Mucosa of rectum (tissue), 2 donors: ENCODE data around the gene UCHL3.

Experiments
- H3K27ac ChIP-seq, 2 donors: one replicate each; pipeline ENCODE4 v1.7.0; 2013; ENCODE audit warnings: inconsistent platforms in 2 of 2, low read depth in 2 of 2, low read length in 2 of 2
- H3K27me3 ChIP-seq, 2 donors: one replicate each; pipeline ENCODE4 v1.7.0; 2013; ENCODE audit warnings: low read length in 2 of 2; ENCODE audit not compliant: control insufficient read depth in 2 of 2, insufficient read depth in 2 of 2
- H3K36me3 ChIP-seq, 2 donors: one replicate each; pipeline ENCODE4 v1.7.0; 2013; ENCODE audit warnings: low read length in 2 of 2; ENCODE audit not compliant: control insufficient read depth in 2 of 2, insufficient read depth in 2 of 2
- H3K4me1 ChIP-seq, 2 donors: one replicate each; pipeline ENCODE4 v1.7.0; 2013; ENCODE audit warnings: low read length in 2 of 2, mild to moderate bottlenecking in 1 of 2; ENCODE audit not compliant: control insufficient read depth in 2 of 2, insufficient read depth in 2 of 2
- H3K4me3 ChIP-seq, 2 donors: one replicate each; pipeline ENCODE4 v1.7.0; 2013; ENCODE audit warnings: low read length in 2 of 2
- H3K9ac ChIP-seq, 2 donors: one replicate each; pipeline ENCODE4 v1.7.0; 2013; ENCODE audit warnings: low read length in 2 of 2, low read depth in 1 of 2, mild to moderate bottlenecking in 1 of 2
- H3K9me3 ChIP-seq, 2 donors: one replicate each; pipeline ENCODE4 v1.7.0; 2013; ENCODE audit warnings: low read length in 2 of 2; ENCODE audit not compliant: control insufficient read depth in 2 of 2
- donor health status: healthy.
- donor health status: Normal muscosa, but diverticular disease.

UCHL3 gene

DNA sequence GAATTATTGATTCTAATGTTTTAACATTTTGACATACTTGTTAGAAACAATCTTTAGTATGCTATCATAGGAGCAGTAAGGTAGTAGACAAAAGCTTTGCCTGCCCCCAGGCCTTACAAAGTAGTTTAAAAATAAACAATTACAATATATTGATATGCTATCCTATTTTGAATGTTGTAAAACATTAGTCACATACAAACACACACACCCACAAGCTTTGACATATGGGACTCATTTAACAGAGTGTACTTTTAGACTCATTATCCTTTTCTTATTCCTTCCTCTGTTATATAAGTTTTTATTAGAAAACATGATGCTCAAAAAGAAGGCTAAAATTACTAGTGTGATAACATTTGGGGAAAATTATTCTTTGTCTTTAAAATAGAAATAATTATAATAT lies 33.5 kb downstream of the UCHL3 start:
- peaks cover 5 to 6% of the 10 kb centered on the region in 2 donors for H3K36me3 ChIP-seq
- peaks cover 0 to 5% of the 10 kb centered on the region in 2 donors for H3K9me3 ChIP-seq
- H3K27me3 ChIP-seq = no peaks in the 10 kb centered on the region
- H3K4me3 ChIP-seq = no peak overlapping the region
- no peak overlapping the region for H3K27ac ChIP-seq
- no peak overlapping the region for H3K9ac ChIP-seq
- no peaks in the 10 kb centered on the region for H3K4me1 ChIP-seq

DNA sequence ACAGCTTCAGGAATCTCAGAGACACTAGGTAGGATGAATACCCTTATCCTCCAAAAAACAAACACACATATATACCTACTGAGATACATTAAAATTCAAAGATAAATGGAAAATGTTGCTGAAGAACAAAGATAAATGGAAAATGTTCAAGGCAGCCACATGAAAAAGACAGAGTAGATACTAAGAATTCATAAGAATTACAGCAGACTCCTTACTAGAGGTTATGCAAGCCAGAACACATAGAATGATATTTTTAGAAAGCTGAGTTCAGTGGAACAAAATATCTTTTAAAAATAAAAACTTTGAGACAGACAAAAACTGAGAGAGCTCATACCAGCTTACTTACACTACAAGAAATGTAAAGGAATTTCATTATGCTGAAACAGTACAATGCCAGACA lies 35.6 kb downstream of the UCHL3 start:
- Histone ChIP-seq H3K27ac (no peak overlapping the region), H3K9me3 (peaks cover 0 to 5% of the 10 kb centered on the region in 2 donors), H3K9ac (no peak overlapping the region), H3K36me3 (peaks cover 10% of the 10 kb centered on the region in 2 donors), H3K4me3 (no peak overlapping the region), H3K27me3 (no peaks in the 10 kb centered on the region), H3K4me1 (no peaks in the 10 kb centered on the region)

DNA sequence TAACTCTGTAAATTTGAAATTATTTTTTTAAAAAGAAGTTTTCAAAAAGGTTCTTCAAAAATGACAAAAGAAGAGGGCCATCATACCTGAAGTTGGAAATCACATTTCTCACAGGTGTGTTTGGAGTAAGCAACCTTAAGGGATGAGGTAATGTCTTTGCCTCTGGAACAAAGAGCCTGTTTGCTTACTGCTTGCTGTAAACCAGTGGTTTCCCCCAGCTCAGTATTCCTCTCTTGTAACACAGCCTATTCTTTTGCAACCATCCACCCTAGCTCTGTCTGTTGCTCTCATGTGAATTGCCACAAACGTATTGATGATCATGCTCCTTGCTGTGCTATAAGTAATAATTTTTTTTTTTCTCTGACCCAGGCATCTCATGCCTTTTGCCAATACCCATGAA lies 38.1 kb downstream of the UCHL3 start:
- no peak overlapping the region for H3K9ac ChIP-seq
- H3K27ac ChIP-seq = no peak overlapping the region
- H3K4me1 ChIP-seq = no peaks in the 10 kb centered on the region
- peaks cover 0 to 5% of the 10 kb centered on the region in 2 donors for H3K9me3 ChIP-seq
- no peak overlapping the region for H3K4me3 ChIP-seq
- H3K27me3 ChIP-seq = no peaks in the 10 kb centered on the region
- H3K36me3 ChIP-seq = peaks cover 9 to 11% of the 10 kb centered on the region in 2 donors

DNA sequence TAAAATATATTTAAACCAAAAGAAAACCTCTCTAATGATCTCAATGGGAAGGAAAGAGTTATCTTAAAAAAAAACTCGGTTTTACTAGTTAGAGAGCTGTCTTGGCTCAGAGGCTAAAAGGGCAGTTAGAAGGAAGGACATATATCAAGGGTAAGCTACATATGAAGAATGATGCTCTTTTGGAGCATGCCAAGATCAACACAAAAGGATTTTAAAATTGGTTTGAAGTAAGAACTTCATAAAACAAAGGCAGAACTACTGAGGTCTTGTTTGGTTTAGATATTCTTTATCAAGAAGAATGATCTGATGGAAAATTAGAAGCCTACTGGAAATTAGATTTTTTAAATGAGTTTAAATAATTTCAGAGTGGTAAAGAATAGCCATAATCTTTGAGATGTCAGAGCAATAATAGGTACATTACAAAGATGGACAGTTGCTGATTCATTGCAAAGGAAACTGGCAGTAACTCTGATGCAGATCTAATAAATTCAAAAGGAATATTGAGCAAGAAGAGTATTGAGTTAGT lies 47.1 kb downstream of the UCHL3 start:
- no peak overlapping the region for H3K4me3 ChIP-seq
- peaks cover 6 to 16% of the 10 kb centered on the region in 2 donors for H3K36me3 ChIP-seq
- no peaks in the 10 kb centered on the region for H3K4me1 ChIP-seq
- no peaks in the 10 kb centered on the region for H3K9me3 ChIP-seq
- no peaks in the 10 kb centered on the region for H3K27me3 ChIP-seq
- no peak overlapping the region for H3K9ac ChIP-seq
- no peak overlapping the region for H3K27ac ChIP-seq

DNA sequence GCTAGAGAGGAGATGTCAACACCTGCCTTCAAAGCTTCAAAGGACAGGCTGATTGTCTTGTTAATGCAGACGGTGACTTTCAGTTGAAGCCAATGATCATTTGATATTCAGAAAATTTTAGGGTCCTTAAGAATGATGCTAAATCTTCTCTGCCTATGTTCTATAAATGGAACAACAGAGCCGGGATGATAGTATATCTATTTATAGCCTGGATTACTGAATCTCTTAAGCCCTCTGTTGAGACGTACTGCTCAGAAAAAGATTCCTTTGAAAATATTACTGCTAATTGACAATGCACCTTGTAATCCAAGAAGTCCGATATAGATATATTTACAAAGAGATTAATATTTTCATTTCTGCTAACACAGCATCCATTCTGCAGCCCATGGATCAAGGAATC lies 50.8 kb downstream of the UCHL3 start:
- Histone ChIP-seq H3K27ac (no peak overlapping the region), H3K27me3 (no peaks in the 10 kb centered on the region), H3K36me3 (peaks cover 3 to 11% of the 10 kb centered on the region in 2 donors), H3K4me3 (no peak overlapping the region), H3K9ac (no peak overlapping the region), H3K4me1 (peaks cover 0 to 2% of the 10 kb centered on the region in 2 donors), H3K9me3 (no peaks in the 10 kb centered on the region)

DNA sequence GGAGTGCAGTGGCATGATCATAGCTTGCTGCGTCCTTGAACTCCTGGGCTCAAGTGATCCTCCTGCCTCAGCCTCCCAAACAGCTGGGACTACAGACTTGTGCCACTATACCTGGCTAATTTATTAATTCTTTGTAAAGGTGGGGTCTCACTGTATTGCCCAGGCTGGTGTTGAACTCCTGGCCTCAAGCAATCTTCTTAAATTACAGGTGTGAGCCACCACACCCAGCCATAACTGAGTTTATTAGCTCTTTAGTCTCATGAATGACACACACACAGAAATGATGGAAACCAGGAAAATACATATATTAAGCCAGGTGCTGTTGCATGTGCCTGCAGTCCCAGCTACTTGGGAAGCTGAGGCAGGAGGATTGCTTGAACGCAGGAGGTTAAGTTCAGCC lies 53.4 kb downstream of the UCHL3 start:
- Histone ChIP-seq H3K9ac (no peak overlapping the region), H3K27ac (no peak overlapping the region), H3K36me3 (peaks cover 4 to 5% of the 10 kb centered on the region in 2 donors), H3K4me1 (peaks cover 0 to 2% of the 10 kb centered on the region in 2 donors), H3K4me3 (no peak overlapping the region), H3K9me3 (no peaks in the 10 kb centered on the region), H3K27me3 (no peaks in the 10 kb centered on the region)

DNA sequence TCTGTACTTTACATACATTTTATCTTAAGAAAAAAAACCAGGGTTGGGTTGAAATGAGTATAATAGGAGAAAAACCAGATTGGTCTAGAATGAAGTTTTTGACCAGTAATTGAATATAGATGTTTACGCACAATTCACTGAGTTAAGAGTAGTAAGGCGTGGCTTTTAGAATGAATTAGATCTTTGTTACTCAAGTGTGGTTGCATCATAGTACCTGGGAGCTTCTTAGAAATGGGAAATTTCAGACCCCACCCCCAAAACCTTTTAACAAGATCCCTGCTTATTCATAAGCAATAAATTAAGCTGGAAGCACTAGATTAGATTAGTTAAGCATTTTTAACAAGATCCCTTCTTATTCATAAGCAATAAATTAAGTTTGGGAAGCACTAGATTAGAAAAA lies 57.9 kb downstream of the UCHL3 start:
- H3K27ac ChIP-seq = no peak overlapping the region
- H3K9me3 ChIP-seq = no peaks in the 10 kb centered on the region
- H3K9ac ChIP-seq = no peak overlapping the region
- H3K4me1 ChIP-seq = peaks cover 0 to 2% of the 10 kb centered on the region in 2 donors
- H3K27me3 ChIP-seq = no peaks in the 10 kb centered on the region
- no peak overlapping the region for H3K4me3 ChIP-seq
- peaks cover 0 to 4% of the 10 kb centered on the region in 2 donors for H3K36me3 ChIP-seq

DNA sequence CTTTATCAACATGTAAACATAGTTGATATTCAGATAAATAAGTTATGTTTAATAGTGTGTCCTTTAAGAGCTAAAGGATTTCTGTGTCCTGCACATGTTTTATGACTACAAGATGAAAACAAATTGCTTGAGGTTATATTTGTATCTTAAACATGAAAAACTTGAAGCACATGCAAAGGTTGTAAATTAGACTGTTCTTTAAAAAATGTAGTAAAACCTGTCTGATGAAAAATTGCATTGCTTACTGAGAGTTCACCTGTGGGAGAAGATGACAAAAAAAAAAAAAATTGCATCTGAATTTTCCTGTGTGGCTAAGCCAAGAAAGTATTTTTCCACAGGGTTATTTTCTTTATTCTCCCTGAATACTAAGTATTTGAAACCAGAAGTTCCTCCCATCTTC lies 60.9 kb downstream of the UCHL3 start:
- H3K27ac ChIP-seq = no peak overlapping the region
- H3K4me3 ChIP-seq = no peak overlapping the region
- H3K27me3 ChIP-seq = no peaks in the 10 kb centered on the region
- no peak overlapping the region for H3K9ac ChIP-seq
- H3K9me3 ChIP-seq = no peaks in the 10 kb centered on the region
- H3K36me3 ChIP-seq = peaks cover 0 to 3% of the 10 kb centered on the region in 2 donors
- no peaks in the 10 kb centered on the region for H3K4me1 ChIP-seq

DNA sequence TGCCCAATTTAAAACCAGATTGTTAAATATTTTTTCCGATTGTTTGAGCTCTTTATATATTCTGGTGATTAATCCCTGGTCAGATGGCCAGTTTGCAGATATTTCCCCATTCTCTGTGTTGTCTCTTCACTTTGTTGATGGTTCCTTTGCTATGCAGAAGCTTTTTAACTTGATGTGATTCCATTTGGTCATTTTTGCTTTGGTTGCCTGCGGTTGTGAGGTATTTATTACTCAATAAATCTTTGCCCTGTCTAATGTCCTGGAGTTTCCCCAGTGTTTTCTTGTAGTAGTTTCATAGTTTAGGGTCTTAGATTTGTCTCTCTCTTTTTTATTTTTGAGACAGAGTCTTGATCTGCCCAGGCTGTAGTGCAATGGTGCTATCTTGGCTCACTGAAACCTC lies 62.8 kb downstream of the UCHL3 start:
- no peak overlapping the region for H3K27ac ChIP-seq
- no peaks in the 10 kb centered on the region for H3K9me3 ChIP-seq
- no peaks in the 10 kb centered on the region for H3K36me3 ChIP-seq
- no peaks in the 10 kb centered on the region for H3K4me1 ChIP-seq
- no peak overlapping the region for H3K9ac ChIP-seq
- H3K27me3 ChIP-seq = no peaks in the 10 kb centered on the region
- H3K4me3 ChIP-seq = no peak overlapping the region

DNA sequence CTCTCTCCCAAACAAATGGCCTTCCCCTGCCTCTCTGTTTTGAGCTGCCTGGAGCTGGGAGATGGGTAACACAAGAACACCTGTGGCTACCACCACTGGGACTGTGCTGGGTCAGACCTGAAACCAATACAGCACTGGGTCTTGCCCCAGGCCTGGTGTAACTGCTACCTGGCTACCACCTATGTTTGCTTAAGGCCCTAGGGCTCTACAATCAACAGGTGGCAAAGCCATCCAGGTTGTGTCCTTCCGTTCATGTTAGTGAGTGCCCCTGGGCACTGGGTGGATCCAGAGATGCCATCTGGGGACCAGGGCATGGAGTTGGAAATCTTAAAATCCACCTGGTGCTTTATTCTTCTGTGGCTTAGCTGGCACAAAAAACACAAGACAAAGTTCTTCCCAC lies 67.6 kb downstream of the UCHL3 start:
- no peak overlapping the region for H3K27ac ChIP-seq
- no peaks in the 10 kb centered on the region for H3K27me3 ChIP-seq
- H3K9me3 ChIP-seq = no peaks in the 10 kb centered on the region
- no peaks in the 10 kb centered on the region for H3K4me1 ChIP-seq
- H3K9ac ChIP-seq = no peak overlapping the region
- no peak overlapping the region for H3K4me3 ChIP-seq
- no peaks in the 10 kb centered on the region for H3K36me3 ChIP-seq

DNA sequence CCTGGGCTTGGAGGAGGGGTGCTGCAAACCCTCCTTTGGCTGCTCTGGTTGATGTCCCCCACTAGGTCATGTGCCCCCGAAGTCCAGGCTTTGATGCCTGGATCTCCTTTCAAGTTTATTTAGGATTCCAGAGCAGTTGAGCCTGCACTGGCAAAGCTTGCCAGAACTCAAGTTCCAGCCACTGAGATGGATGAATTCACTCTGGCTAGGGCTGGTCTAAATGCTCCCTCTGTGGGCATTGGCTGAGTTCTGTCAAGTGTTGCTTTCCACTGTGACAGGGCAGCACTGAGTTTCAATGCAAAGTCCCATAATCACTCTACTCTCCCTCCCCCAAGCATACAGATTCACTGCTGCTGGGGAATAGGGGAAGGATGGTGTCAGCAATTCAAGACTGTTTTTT lies 68.7 kb downstream of the UCHL3 start:
- Histone ChIP-seq H3K4me3 (no peak overlapping the region), H3K9ac (no peak overlapping the region), H3K27me3 (no peaks in the 10 kb centered on the region), H3K36me3 (no peaks in the 10 kb centered on the region), H3K27ac (no peak overlapping the region), H3K9me3 (no peaks in the 10 kb centered on the region), H3K4me1 (no peaks in the 10 kb centered on the region)
